ENCODE measurements around the gene BUB1.

Gene BUB1

DNA sequence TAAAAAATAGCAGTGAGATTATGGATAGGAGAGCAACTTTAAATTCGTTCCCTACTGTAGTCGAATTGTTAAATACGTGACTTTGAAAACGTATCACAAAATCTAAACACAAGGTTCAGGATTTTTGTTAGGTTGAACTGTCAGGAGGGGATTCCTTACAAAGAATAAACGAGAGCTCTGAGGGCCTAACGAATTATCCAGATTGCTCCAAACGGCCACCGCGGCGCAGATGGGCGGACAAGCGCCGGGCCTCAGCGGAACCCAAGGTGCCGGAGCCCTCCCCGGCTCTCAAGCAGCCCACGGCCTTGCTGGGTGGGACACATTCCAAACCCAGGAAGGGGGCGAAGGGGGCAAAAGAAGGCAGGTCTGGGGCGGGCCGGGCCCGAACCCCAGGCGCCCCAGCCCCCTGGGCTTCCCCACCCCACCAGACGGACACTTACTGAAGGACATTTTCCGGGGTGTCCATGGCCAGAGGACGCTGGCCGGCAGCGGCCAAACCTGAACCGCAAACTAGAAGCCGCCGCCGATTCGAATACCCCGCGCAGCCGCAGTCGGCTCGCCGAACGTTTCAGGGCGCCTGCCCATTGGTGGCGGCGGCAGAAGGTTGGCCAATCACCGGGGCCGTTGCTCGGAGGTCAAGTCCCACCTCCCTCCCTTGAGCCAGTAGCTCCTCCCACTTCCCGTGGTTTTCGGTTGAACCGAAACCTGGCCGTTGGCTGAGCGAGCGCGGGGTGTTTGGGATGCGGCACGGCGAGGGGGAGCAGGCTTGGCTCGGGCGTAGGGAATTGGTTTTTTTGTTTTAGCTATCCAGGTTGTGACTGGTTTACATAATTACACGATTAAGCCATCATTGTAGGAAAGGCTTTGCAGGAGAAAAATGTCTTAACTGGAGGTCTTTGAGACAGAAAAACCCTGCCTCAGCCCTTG, at the start of gene BUB1:
Gene BUB1, minus strand, starts transcription at position 534 of the 927 bp plus-strand sequence. Its CDS starts 68 bp downstream, at position 466.
- peak; percentile 82 for FAIRE-seq
- TF ChIP-seq POLR2A (IDR thresholded peaks at IDR 0.05; ENCODE audit: low read depth, low read length), result peak; percentile 80
- peak; percentile 87 for DNase-seq (ENCODE audit: insufficient read length, low spot score)

DNA sequence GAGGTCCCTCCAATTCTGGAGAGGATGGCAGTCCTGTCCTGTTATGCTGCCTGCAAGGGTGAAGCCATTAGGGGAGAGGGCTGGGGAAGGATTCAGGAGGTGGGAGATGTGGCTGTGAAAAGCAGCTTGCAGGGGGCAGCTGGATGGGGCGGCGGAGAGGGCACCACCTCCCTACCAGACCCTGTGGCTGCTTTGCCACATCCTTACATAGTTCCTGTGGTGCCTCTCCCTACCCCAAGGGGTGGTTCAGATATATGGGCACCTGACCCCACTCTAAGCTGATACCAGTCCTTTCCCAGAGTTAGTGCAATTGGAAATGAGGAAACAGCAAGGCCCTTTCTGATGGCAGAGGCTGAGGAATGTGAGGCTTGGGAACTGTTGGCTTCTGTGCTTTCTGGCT, 48.4 kb upstream of the BUB1 start:
- no peak for TF ChIP-seq POLR2A (IDR thresholded peaks at IDR 0.05; ENCODE audit: low read depth, low read length)
- FAIRE-seq, result no peak
- DNase-seq (ENCODE audit: insufficient read length, low spot score), result no peak

- no peak for TF ChIP-seq POLR2A (IDR thresholded peaks at IDR 0.05; ENCODE audit: low read depth, low read length)
- DNase-seq (ENCODE audit: insufficient read length, low spot score) (no peak), FAIRE-seq (no peak)
Measured at GRCh38 chr2:110725859-110726258, 48.0 kb upstream of the BUB1 start.

- FAIRE-seq, result no peak
- DNase-seq (ENCODE audit: insufficient read length, low spot score), result no peak
Measured at GRCh38 chr2:110725370-110725769, 47.5 kb upstream of the BUB1 start.

GRCh38 chr2:110724820-110725219, 47.0 kb upstream of the BUB1 start:
- no peak for TF ChIP-seq POLR2A (IDR thresholded peaks at IDR 0.05; ENCODE audit: low read depth, low read length)
- DNase-seq (ENCODE audit: insufficient read length, low spot score), result no peak
- FAIRE-seq, result no peak

More at GRCh38 chr2:110725370-110725769, 47.5 kb upstream of the BUB1 start:
- TF ChIP-seq POLR2A (IDR thresholded peaks at IDR 0.05; ENCODE audit: low read depth, low read length), result no peak

GRCh38 chr2:110720547-110720946, 42.7 kb upstream of the BUB1 start:
- TF ChIP-seq POLR2A (IDR thresholded peaks at IDR 0.05; ENCODE audit: low read depth, low read length), result no peak
- FAIRE-seq (no peak), DNase-seq (ENCODE audit: insufficient read length, low spot score) (no peak)

GRCh38 chr2:110718990-110719389, 41.1 kb upstream of the BUB1 start:
- DNase-seq (ENCODE audit: insufficient read length, low spot score) (no peak), FAIRE-seq (no peak)
- no peak for TF ChIP-seq POLR2A (IDR thresholded peaks at IDR 0.05; ENCODE audit: low read depth, low read length)

DNA sequence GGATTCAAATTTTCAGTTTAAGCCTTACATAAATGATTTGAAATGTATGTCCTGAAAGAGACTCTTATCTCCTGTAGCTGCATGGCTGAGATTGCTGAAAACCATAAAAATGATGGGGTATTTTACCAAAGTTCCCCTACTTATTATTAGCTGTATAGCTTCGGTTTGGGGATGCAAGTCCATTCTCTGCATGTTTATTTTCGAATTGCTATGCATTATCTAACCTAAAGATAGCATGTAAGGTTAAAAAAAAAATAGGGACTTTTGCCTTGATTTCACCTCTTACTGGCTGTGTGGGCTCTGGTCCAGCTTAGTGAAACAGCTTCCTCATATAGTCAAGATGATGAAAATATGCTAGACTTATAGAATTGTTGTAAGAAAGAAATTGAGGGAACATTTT, 40.5 kb upstream of the BUB1 start:
- no peak for TF ChIP-seq POLR2A (IDR thresholded peaks at IDR 0.05; ENCODE audit: low read depth, low read length)
- DNase-seq (ENCODE audit: insufficient read length, low spot score) (no peak), FAIRE-seq (no peak)

GRCh38 chr2:110717734-110718133, 39.9 kb upstream of the BUB1 start:
- TF ChIP-seq POLR2A (IDR thresholded peaks at IDR 0.05; ENCODE audit: low read depth, low read length), result no peak
- no peak for FAIRE-seq
- DNase-seq (ENCODE audit: insufficient read length, low spot score), result no peak

DNA sequence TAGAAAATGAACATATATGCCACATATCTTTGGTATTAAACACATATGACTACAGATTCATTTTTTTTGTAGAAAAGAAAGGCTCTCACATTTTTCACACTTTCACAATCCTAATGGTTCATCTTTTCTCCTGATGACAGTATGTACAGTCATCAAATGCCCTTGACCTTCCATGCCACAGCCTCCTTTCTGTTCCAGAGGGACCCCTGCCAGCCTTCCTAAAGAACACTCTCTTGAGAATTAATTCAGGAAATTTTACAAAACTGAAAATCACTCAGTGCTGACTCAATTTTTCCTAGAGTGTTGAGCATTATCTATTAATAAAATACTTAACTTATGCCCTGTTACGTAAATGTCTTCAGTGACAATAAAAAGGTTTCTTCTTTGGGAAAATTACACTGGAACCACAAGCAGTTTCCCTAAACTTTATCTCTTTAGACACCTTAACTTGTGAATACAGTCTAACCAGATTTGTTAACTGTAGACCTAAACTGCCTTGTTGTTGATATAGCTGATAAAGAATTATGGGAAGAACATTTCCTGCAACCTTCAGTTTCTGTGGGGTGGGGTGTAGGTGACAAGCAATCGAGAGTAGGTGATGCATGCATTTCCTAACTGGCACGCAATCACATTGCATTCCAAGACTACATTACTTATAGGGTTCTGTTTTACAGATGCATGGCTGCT, 39.2 kb upstream of the BUB1 start:
- DNase-seq (ENCODE audit: insufficient read length, low spot score) (no peak), FAIRE-seq (no peak)
- TF ChIP-seq POLR2A (IDR thresholded peaks at IDR 0.05; ENCODE audit: low read depth, low read length), result no peak

- TF ChIP-seq POLR2A (IDR thresholded peaks at IDR 0.05; ENCODE audit: low read depth, low read length), result no peak
- DNase-seq (ENCODE audit: insufficient read length, low spot score) (no peak), FAIRE-seq (no peak)
Measured at GRCh38 chr2:110714452-110715224, 36.8 kb upstream of the BUB1 start.

GRCh38 chr2:110713513-110714362, 35.9 kb upstream of the BUB1 start:
- no peak for DNase-seq (ENCODE audit: insufficient read length, low spot score)
- no peak for FAIRE-seq
- TF ChIP-seq POLR2A (IDR thresholded peaks at IDR 0.05; ENCODE audit: low read depth, low read length), result no peak

DNA sequence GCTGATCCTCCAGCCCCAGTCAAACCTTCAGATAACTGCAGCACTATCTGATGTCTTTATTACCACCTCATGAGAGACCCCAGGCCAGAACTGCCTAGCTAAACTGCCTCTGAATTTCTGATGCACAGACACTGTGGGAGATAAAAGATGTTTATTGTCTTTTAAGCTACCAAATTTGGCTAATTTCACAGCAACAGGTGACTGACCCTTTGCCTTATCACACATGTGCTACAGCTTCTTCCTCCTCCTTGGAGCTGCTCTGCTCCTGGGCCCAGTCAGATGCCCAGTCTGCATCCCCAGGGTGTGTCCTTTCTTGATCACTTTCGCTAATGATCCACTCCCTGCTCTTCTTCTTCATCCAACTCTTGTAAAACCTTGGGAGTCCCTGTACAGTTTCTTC, 34.9 kb upstream of the BUB1 start:
- no peak for TF ChIP-seq POLR2A (IDR thresholded peaks at IDR 0.05; ENCODE audit: low read depth, low read length)
- FAIRE-seq, result no peak

More for the DNA sequence above, 34.9 kb upstream of the BUB1 start:
- no peak for DNase-seq (ENCODE audit: insufficient read length, low spot score)

Measured in H54 (cell line).